D721Med (cell line): ENCODE measurements around the gene DYNC1I1.

Experiments used
- DNase-seq: peaks from one replicate; pipeline ENCODE4 v3.0.0; 2011; ENCODE audit warnings: low spot score; ENCODE audit not compliant: insufficient read length
- FAIRE-seq: peaks from 2 replicates; lab custom pipeline; 2011; peaks lifted over from hg19 to GRCh38; lab: Jason Lieb, UNC
- CTCF ChIP-seq: IDR thresholded peaks from 2 replicates; pipeline ENCODE4 v1.5.1; 2012; ENCODE audit warnings: mild to moderate bottlenecking, control low read depth; ENCODE audit not compliant: insufficient read depth; ENCODE audit errors: missing control alignments

DYNC1I1 gene

GRCh38 chr7:95772298-95772770, at the start of gene DYNC1I1:
Gene DYNC1I1 (plus strand): TSS chr7:95772554. CDS start chr7:95804730, 32,176 bp downstream.
- peak; percentile 63 for DNase-seq
- TF ChIP-seq CTCF = no peak
- FAIRE-seq = no peak

DNA sequence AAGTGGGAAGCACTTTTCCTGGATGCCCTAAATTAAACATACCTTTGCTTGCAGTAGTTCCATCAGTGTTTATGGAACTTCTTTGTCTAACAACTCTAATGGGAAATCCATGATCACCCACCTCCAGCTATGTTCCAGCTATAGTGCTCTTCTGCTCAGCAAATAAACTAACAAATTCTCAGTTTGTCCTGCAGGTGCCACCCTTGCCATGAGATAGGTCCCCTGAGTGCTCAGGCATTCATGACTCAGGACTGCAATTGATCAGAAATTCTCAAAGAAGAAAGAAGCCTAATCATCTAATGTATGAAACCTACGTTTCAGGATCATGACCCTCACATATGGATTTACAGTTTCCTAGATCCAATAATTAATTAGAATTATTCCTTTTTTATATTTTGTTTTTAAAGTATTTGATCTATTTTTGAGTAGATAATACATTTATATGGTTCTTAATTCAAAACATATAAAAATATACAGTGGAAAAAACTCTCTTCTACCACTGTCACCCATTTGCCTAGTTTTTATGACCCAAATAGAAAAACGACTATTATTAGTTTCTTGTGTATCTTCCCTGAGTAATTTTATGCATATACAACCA, 48.7 kb upstream of the DYNC1I1 start:
- peak; percentile 56 for FAIRE-seq
- DNase-seq = no peak
- peak; percentile 82 for TF ChIP-seq CTCF

DNA sequence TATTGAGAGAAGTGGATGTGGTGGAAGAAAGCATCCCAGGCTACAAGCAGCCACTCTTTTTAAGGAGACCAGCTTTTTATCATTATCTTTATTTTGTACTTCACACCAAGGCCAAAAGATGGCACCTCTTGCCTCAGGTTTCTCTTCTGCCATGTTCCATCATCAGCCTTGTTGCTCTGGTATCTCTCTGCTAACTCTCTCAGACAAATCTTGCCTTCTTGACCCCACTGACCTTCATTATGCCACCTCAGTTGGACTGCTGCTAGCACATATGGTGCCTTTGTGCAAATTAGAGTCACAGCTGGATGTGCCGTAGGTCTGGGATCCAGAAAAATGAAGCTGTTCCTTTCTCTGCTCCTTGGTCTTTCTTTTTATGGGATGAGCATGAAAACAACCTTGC, 47.1 kb upstream of the DYNC1I1 start:
- TF ChIP-seq CTCF = peak; percentile 1
- FAIRE-seq (no peak), DNase-seq (no peak)

- TF ChIP-seq CTCF = no peak
- no peak for FAIRE-seq
- no peak for DNase-seq
Measured at GRCh38 chr7:95730493-95731280, 41.7 kb upstream of the DYNC1I1 start.

GRCh38 chr7:95736635-95737034, 35.7 kb upstream of the DYNC1I1 start:
- FAIRE-seq = no peak
- TF ChIP-seq CTCF = no peak
- no peak for DNase-seq

GRCh38 chr7:95737828-95738505, 34.4 kb upstream of the DYNC1I1 start:
- DNase-seq = no peak
- FAIRE-seq = no peak
- TF ChIP-seq CTCF = no peak
